ENCODE data around the gene NOS1AP.

The NOS1AP gene

DNA sequence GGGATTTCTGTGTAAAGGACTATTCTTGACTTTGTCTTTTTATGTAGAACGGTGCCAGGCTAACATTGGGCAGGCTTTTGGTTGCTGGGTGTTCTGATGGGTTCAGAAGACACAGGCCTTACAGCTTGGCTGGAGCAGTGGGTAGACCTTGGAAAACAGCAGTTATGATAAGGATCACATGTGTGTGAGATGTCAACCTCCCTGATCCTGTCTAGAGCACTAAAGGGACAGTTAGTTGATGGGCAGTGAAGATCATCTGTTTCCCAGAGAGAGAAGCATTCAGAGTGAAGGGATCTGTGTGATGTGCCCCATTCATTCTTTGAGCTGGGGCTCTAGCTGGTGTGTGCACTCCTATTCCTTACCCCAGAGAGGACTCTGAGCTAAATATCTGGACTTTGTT lies 88.0 kb downstream of the NOS1AP start:
- TF ChIP-seq SIN3A (IDR thresholded peaks at IDR 0.05; ENCODE audit: borderline replicate concordance, insufficient read depth, low read length) (no peak), FOXP2 (optimal IDR thresholded peaks at IDR 0.05; ENCODE audit: borderline replicate concordance, extremely low read depth, extremely low read length, insufficient read depth) (no peak), POLR2AphosphoS5 (IDR thresholded peaks at IDR 0.05; ENCODE audit: low read depth, low read length) (no peak), TAF1 (IDR thresholded peaks at IDR 0.05; ENCODE audit: borderline replicate concordance, insufficient read depth, low read length) (no peak)
- TF ChIP-seq, protein P1, sequence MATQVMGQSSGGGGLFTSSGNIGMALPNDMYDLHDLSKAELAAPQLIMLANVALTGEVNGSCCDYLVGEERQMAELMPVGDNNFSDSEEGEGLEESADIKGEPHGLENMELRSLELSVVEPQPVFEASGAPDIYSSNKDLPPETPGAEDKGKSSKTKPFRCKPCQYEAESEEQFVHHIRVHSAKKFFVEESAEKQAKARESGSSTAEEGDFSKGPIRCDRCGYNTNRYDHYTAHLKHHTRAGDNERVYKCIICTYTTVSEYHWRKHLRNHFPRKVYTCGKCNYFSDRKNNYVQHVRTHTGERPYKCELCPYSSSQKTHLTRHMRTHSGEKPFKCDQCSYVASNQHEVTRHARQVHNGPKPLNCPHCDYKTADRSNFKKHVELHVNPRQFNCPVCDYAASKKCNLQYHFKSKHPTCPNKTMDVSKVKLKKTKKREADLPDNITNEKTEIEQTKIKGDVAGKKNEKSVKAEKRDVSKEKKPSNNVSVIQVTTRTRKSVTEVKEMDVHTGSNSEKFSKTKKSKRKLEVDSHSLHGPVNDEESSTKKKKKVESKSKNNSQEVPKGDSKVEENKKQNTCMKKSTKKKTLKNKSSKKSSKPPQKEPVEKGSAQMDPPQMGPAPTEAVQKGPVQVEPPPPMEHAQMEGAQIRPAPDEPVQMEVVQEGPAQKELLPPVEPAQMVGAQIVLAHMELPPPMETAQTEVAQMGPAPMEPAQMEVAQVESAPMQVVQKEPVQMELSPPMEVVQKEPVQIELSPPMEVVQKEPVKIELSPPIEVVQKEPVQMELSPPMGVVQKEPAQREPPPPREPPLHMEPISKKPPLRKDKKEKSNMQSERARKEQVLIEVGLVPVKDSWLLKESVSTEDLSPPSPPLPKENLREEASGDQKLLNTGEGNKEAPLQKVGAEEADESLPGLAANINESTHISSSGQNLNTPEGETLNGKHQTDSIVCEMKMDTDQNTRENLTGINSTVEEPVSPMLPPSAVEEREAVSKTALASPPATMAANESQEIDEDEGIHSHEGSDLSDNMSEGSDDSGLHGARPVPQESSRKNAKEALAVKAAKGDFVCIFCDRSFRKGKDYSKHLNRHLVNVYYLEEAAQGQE (IDR thresholded peaks at IDR 0.05; ENCODE audit: insufficient read depth in 1 of 2, low read depth in 2 of 2, low read length in 2 of 2), result no peak

DNA sequence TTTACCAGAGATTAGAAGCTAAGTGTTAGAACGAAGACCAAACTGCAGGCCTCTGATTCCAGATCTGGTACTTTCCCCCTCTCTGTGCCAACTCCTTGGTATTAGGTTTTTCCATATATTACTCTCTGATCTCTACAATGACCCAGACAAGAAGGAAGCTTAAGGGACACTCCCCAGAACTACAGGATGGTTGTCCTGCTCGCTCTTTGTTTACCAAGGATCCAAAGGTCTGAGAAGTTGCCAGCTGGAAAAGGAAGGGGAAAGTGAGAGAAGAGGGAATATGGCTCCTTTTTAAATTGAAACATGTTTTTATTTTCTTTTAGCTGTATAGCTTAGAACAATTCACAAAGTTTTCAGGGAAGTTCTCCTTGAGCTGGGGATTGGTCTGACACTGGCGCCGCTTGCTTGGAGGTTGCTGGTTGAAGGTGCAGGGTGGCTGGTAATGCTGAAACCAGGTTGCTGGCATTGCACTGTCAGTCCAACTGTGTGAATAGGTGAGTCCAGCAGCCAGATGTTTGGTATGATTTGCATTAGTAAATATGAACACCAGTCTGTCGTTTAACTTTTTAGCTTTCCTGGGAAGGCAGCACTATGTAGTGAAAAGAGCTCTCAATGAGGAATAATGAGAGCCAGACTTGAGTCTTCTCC lies 89.3 kb downstream of the NOS1AP start:
- TF ChIP-seq POLR2AphosphoS5 (IDR thresholded peaks at IDR 0.05; ENCODE audit: low read depth, low read length), result no peak
- TF ChIP-seq SIN3A (IDR thresholded peaks at IDR 0.05; ENCODE audit: borderline replicate concordance, insufficient read depth, low read length), result no peak
- TF ChIP-seq TAF1 (IDR thresholded peaks at IDR 0.05; ENCODE audit: borderline replicate concordance, insufficient read depth, low read length), result no peak
- TF ChIP-seq, protein P1 (IDR thresholded peaks at IDR 0.05; ENCODE audit: insufficient read depth in 1 of 2, low read depth in 2 of 2, low read length in 2 of 2), result no peak
- no peak for TF ChIP-seq FOXP2 (optimal IDR thresholded peaks at IDR 0.05; ENCODE audit: borderline replicate concordance, extremely low read depth, extremely low read length, insufficient read depth)

- no peak for TF ChIP-seq TAF1 (IDR thresholded peaks at IDR 0.05; ENCODE audit: borderline replicate concordance, insufficient read depth, low read length)
- no peak for TF ChIP-seq FOXP2 (optimal IDR thresholded peaks at IDR 0.05; ENCODE audit: borderline replicate concordance, extremely low read depth, extremely low read length, insufficient read depth)
- TF ChIP-seq SIN3A (IDR thresholded peaks at IDR 0.05; ENCODE audit: borderline replicate concordance, insufficient read depth, low read length), result no peak
- TF ChIP-seq POLR2AphosphoS5 (IDR thresholded peaks at IDR 0.05; ENCODE audit: low read depth, low read length), result no peak
- TF ChIP-seq, protein P1 (IDR thresholded peaks at IDR 0.05; ENCODE audit: insufficient read depth in 1 of 2, low read depth in 2 of 2, low read length in 2 of 2), result no peak
Measured at GRCh38 chr1:162159515-162159914, 90.0 kb downstream of the NOS1AP start.

- TF ChIP-seq, protein P1 (IDR thresholded peaks at IDR 0.05; ENCODE audit: insufficient read depth in 1 of 2, low read depth in 2 of 2, low read length in 2 of 2), result no peak
- no peak for TF ChIP-seq FOXP2 (optimal IDR thresholded peaks at IDR 0.05; ENCODE audit: borderline replicate concordance, extremely low read depth, extremely low read length, insufficient read depth)
- no peak for TF ChIP-seq SIN3A (IDR thresholded peaks at IDR 0.05; ENCODE audit: borderline replicate concordance, insufficient read depth, low read length)
- no peak for TF ChIP-seq TAF1 (IDR thresholded peaks at IDR 0.05; ENCODE audit: borderline replicate concordance, insufficient read depth, low read length)
- TF ChIP-seq POLR2AphosphoS5 (IDR thresholded peaks at IDR 0.05; ENCODE audit: low read depth, low read length), result no peak
Measured at GRCh38 chr1:162161916-162162550, 92.5 kb downstream of the NOS1AP start.

Measured in PFSK-1 (cell line).